Esophagus squamous epithelium (tissue), 5 donors: ENCODE results near the gene HHLA2. TPM values are rescaled to one million over a fixed set of nuclear protein-coding genes. Genes with fewer than 3 reads are reported as not detected.

ENCODE experiments used
- DNase-seq: peaks from one replicate; lab custom pipeline; 2025; lab: John Stamatoyannopoulos, UW
- H3K27ac ChIP-seq, 4 donors: fragments of 200-600 bp; sonication (generic); one replicate each; pipeline ENCODE4 v1.5.1; 2016 to 2019; ENCODE audit warnings: mild to moderate bottlenecking in 1 of 4
- H3K27me3 ChIP-seq, 4 donors: fragments of 200-600 bp; sonication (generic); 1 replicate in 3 of 4; 2 replicates in 1 of 4; pipeline versions ENCODE4 v1.5.1 to v1.6.0; 2017 to 2021; ENCODE audit warnings: antibody characterized with exemption in 1 of 4
- H3K36me3 ChIP-seq, 3 donors: fragments of 200-600 bp; sonication (generic); one replicate each; pipeline ENCODE4 v1.5.1; 2016 to 2019
- H3K4me1 ChIP-seq, 3 donors: fragments of 200-600 bp; sonication (generic); one replicate each; pipeline ENCODE4 v1.5.1; 2017 to 2019
- H3K4me3 ChIP-seq, 4 donors: fragments of 200-600 bp; sonication (generic); 1 replicate in 3 of 4; 2 replicates in 1 of 4; pipeline ENCODE4 v1.5.1; 2016 to 2019; ENCODE audit warnings: mild to moderate bottlenecking in 2 of 4, moderate library complexity in 1 of 4
- H3K9me3 ChIP-seq, 3 donors: fragments of 200-600 bp; sonication (generic); one replicate each; pipeline ENCODE4 v1.5.1; 2016 to 2019
- CTCF ChIP-seq, 6 experiments: fragments of 450-650 bp in 4 of 6; fragments of 200-600 bp in 2 of 6; sonication (generic) in 2 of 6; IDR thresholded peaks; one replicate each; pipeline ENCODE4 v1.5.1; 2016 to 2019; ENCODE audit warnings: antibody characterized with exemption in 6 of 6, mild to moderate bottlenecking in 4 of 6, moderate library complexity in 4 of 6
- POLR2A ChIP-seq, 4 donors: fragments of 450-650 bp; IDR thresholded peaks; one replicate each; pipeline ENCODE4 v1.6.1; 2017; ENCODE audit warnings: antibody characterized with exemption in 4 of 4, mild to moderate bottlenecking in 4 of 4, moderate library complexity in 3 of 4
- WGBS, 2 donors: methylation state at CpG; one replicate each; pipeline ENCODE4 v1.1.5; 2018; 5-methylcytosine and 5-hydroxymethylcytosine counted together
- intact Hi-C: fragments of 100-400 bp; cut with DNase I; formaldehyde crosslinking; loops from one replicate; pipeline ENCODE4 v1.15.0; 2022
- total RNA-seq, 4 donors: library from RNA; depleted of rRNA; stranded (reverse); fragments of >200 nt; gene quantifications; one replicate each; pipeline ENCODE4 v1.1.0, GENCODE V29; 2016
- donor health status: DM: yes; HTN: yes; CAD: no.

Gene HHLA2
- total RNA-seq, 4 donors from 2014 or later: not detected

GRCh38 chr3:108414007-108414406 is 117.7 kb downstream of the HHLA2 start:
- Histone ChIP-seq H3K9me3 (no peaks in the 10 kb centered on the region), H3K36me3 (no peaks in the 10 kb centered on the region), H3K27me3 (no peaks in the 10 kb centered on the region), H3K4me3 (no peak overlapping the region), H3K4me1 (peaks cover 0 to 32% (median 0%) of the 10 kb centered on the region in 3 donors), H3K27ac (no peak overlapping the region)
- intact Hi-C loops: no loop called here
- TF ChIP-seq CTCF (IDR thresholded peaks at IDR 0.05) (no peak), POLR2A (IDR thresholded peaks at IDR 0.05) (no peak)
- no peak for DNase-seq
- 84 to 96% methylated on average over 5 of the region's 5 CpGs for WGBS, 2 donors

GRCh38 chr3:108415661-108416060 is 119.3 kb downstream of the HHLA2 start:
- Histone ChIP-seq H3K9me3 (no peaks in the 10 kb centered on the region), H3K27me3 (no peaks in the 10 kb centered on the region), H3K4me1 (peaks cover 0 to 20% (median 0%) of the 10 kb centered on the region in 3 donors), H3K27ac (no peak overlapping the region), H3K36me3 (no peaks in the 10 kb centered on the region), H3K4me3 (no peak overlapping the region)
- 61 to 74% methylated on average over 3 of the region's 3 CpGs for WGBS, 2 donors
- TF ChIP-seq CTCF (IDR thresholded peaks at IDR 0.05) (no peak), POLR2A (IDR thresholded peaks at IDR 0.05) (no peak)
- intact Hi-C loops: no loop called here
- no peak for DNase-seq

- no peak for DNase-seq
- Histone ChIP-seq H3K9me3 (no peaks in the 10 kb centered on the region), H3K4me1 (peaks cover 0 to 20% (median 0%) of the 10 kb centered on the region in 3 donors), H3K36me3 (no peaks in the 10 kb centered on the region), H3K27ac (no peak overlapping the region), H3K27me3 (no peaks in the 10 kb centered on the region), H3K4me3 (no peak overlapping the region)
- 83 to 89% methylated on average over 4 of the region's 4 CpGs for WGBS, 2 donors
- intact Hi-C loops: no loop called here
- no peak for TF ChIP-seq POLR2A (IDR thresholded peaks at IDR 0.05)
- TF ChIP-seq CTCF (IDR thresholded peaks at IDR 0.05): no peak
These were observed 119.9 kb downstream of the HHLA2 start for GRCh38 chr3:108416111-108416869.

- no peak for DNase-seq
- H3K9me3 ChIP-seq: no peaks in the 10 kb centered on the region
- H3K27ac ChIP-seq: no peak overlapping the region
- H3K27me3 ChIP-seq: no peaks in the 10 kb centered on the region
- WGBS, 2 donors: 54 to 100% methylated on average over 1 of the region's 2 CpGs
- intact Hi-C loops: no loop called here
- H3K36me3 ChIP-seq: no peaks in the 10 kb centered on the region
- TF ChIP-seq POLR2A (IDR thresholded peaks at IDR 0.05) (no peak), CTCF (IDR thresholded peaks at IDR 0.05) (no peak)
- no peaks in the 10 kb centered on the region for H3K4me1 ChIP-seq
- no peak overlapping the region for H3K4me3 ChIP-seq
These were observed 124.6 kb downstream of the HHLA2 start for GRCh38 chr3:108420926-108421325.

Other genes with a start within 250 kb of the HHLA2 start
- gene CD47, start 205.5 kb upstream of the HHLA2 start, total RNA-seq: 100 to 1,000 TPM in 2 of 4 donors, 10 to 100 TPM in 2; 79.0 to 177 (median 115) TPM
- 10 to 100 TPM; 21.0 to 35.7 (median 23.9) TPM for gene IFT57, start 74.1 kb upstream of the HHLA2 start, total RNA-seq
- under 1 TPM in 1 of 4 donors, not detected in 3; under 0.01 TPM for gene MYH15, start 214.0 kb downstream of the HHLA2 start, total RNA-seq